K562 (cell line): Measurements from ENCODE around the gene SLC49A4. TPM values are rescaled to one million over a fixed set of nuclear protein-coding genes. Genes with fewer than 3 reads are reported as not detected.
A peak's percentile ranks its signal among the peaks of the same experiment; 100 is the strongest.

ENCODE experiments used
- CHCHD3 ChIP-seq: fragments of 250-450 bp; sonication (Bioruptor Pico); IDR thresholded peaks from 2 replicates; pipeline ENCODE4 v2.1.2; 2022; ENCODE audit warnings: mild to moderate bottlenecking
- GABPA ChIP-seq: fragments of 200-800 bp; sonication (Bioruptor generic); conservative IDR thresholded peaks from 2 replicates; pipeline ENCODE4 v1.6.1; 2016; ENCODE audit warnings: low read depth, missing genetic modification characterization, missing compliant biosample characterization
- GTF2E2 ChIP-seq: fragments of 200-800 bp; sonication (Bioruptor generic); IDR thresholded peaks from 2 replicates; pipeline ENCODE4 v1.6.1; 2016; ENCODE audit warnings: missing genetic modification characterization, missing compliant biosample characterization
- MCM2 ChIP-seq: fragments of 450-650 bp; IDR thresholded peaks from 2 replicates; pipeline ENCODE4 v1.6.1; 2017; ENCODE audit warnings: low read depth, mild to moderate bottlenecking
- POLR3G ChIP-seq: IDR thresholded peaks from 2 replicates; pipeline ENCODE4 v1.6.1; 2011; ENCODE audit not compliant: insufficient read length, insufficient replicate concordance; ENCODE audit errors: extremely low read depth
- REST ChIP-seq, 2 experiments: fragments of 450-650 bp; formaldehyde crosslinking in 1 of 2; IDR thresholded peaks; 2 replicates each; pipeline versions ENCODE4 v1.4.0 to v1.6.1; 2014 to 2020; ENCODE audit warnings: mild to moderate bottlenecking in 2 of 2, borderline replicate concordance in 1 of 2, low read depth in 1 of 2
- SMAD1 ChIP-seq: fragments of 150-350 bp; IDR thresholded peaks from 2 replicates; pipeline ENCODE4 v1.6.1; 2014; ENCODE audit warnings: low read length, low read depth; ENCODE audit not compliant: partially characterized antibody
- YY1 ChIP-seq, 3 experiments: IDR thresholded peaks; 2 replicates each; pipeline ENCODE4 v1.6.1; 2011; ENCODE audit warnings: low read length in 2 of 3, mild to moderate bottlenecking in 2 of 3, moderate library complexity in 2 of 3, borderline replicate concordance in 1 of 3, control low read depth in 1 of 3, low read depth in 1 of 3; ENCODE audit not compliant: insufficient read depth in 3 of 3, insufficient replicate concordance in 2 of 3, control insufficient read depth in 1 of 3, insufficient read length in 1 of 3; ENCODE audit errors: extremely low read depth in 1 of 3
- ZNF518B ChIP-seq: fragments of 250-450 bp; sonication (Bioruptor Pico); IDR thresholded peaks from 2 replicates; pipeline ENCODE4 v1.5.0; 2021; ENCODE audit warnings: mild to moderate bottlenecking, moderate library complexity
- ZNF57 ChIP-seq: fragments of 450-650 bp; formaldehyde crosslinking; IDR thresholded peaks from 2 replicates; pipeline ENCODE4 v1.4.0; 2020; ENCODE audit warnings: mild to moderate bottlenecking, moderate library complexity
- ZNF695 ChIP-seq: fragments of 450-650 bp; formaldehyde crosslinking; IDR thresholded peaks from 2 replicates; pipeline ENCODE4 v1.4.0; 2020; ENCODE audit warnings: mild to moderate bottlenecking, moderate library complexity
- ZNF696 ChIP-seq: fragments of 250-450 bp; sonication (Bioruptor Pico); conservative IDR thresholded peaks from 2 replicates; pipeline ENCODE4 v1.4.0; 2020; ENCODE audit warnings: mild to moderate bottlenecking, moderate library complexity
- ZNF764 ChIP-seq: fragments of 250-450 bp; sonication (Bioruptor Pico); IDR thresholded peaks from 2 replicates; pipeline ENCODE4 v1.4.0; 2020; ENCODE audit warnings: low read depth, mild to moderate bottlenecking, moderate library complexity
- ZNF785 ChIP-seq: fragments of 250-450 bp; sonication (Bioruptor Pico); IDR thresholded peaks from 2 replicates; pipeline ENCODE4 v1.4.0; 2020; ENCODE audit warnings: mild to moderate bottlenecking
- ZNF830 ChIP-seq: fragments of 250-450 bp; sonication (Bioruptor Pico); IDR thresholded peaks from 2 replicates; pipeline ENCODE4 v1.5.0; 2021; ENCODE audit warnings: mild to moderate bottlenecking
- polyA plus RNA-seq, 8 experiments: library from polyadenylated mRNA; depleted of rRNA in 4 of 8; stranded (reverse) in 5 of 8; unstranded in 3 of 8; fragments of >200 nt; fragmentation: Nextera tagmentation in 2 of 8; fragmentation: Illumina TruSeq in 1 of 8; extraction: Ambion mirVana in 2 of 8; extraction: Trizol in 1 of 8; gene quantifications; 2 replicates each; pipeline versions ENCODE4 v1.2.1 to v1.2.3, GENCODE V29; 2011 to 2014; ENCODE audit warnings: inconsistent platforms in 1 of 8, missing spikeins in 1 of 8
- total RNA-seq, 7 experiments: library from RNA; depleted of rRNA in 6 of 7; stranded (reverse); fragments of >200 nt in 6 of 7; fragmentation: Illumina TruSeq in 2 of 7; extraction: Trizol in 2 of 7; gene quantifications; 2 replicates each; pipeline versions ENCODE4 v1.2.1 to v1.2.3, GENCODE V29; 2011 to 2021; ENCODE audit warnings: low replicate concordance in 1 of 7

The SLC49A4 gene
- total and polyA plus RNA-seq, 9 of the 15 experiments (the other 6 are each of a cell fraction or from before 2014, with no cell fraction given), result 0.15 to 1.3 (median 0.83) TPM

- TF ChIP-seq YY1 (IDR thresholded peaks at IDR 0.05; ENCODE audit: borderline replicate concordance in 1 of 3, control insufficient read depth in 1 of 3, extremely low read depth in 1 of 3, insufficient read depth in 3 of 3, insufficient read length in 1 of 3, insufficient replicate concordance in 2 of 3, low read depth in 1 of 3, low read length in 2 of 3) (no peak), MCM2 (no peak), ZNF785 (CRISPR knock-in tag) (no peak), ZNF696 (CRISPR knock-in tag) (no peak), REST (IDR thresholded peaks at IDR 0.05; ENCODE audit: borderline replicate concordance) (peak; percentile 80), REST (CRISPR knock-in tag; IDR thresholded peaks at IDR 0.05; ENCODE audit: low read depth) (no peak), CHCHD3 (CRISPR knock-in tag) (no peak), ZNF57 (CRISPR knock-in tag) (no peak), ZNF764 (CRISPR knock-in tag) (no peak), ZNF695 (no peak), SMAD1 (no peak), GABPA (tag) (peak; percentile 74), ZNF518B (CRISPR knock-in tag) (no peak), GTF2E2 (tag) (no peak; the same call in 1 of the 2 replicates), ZNF830 (CRISPR knock-in tag) (no peak), POLR3G (no peak)
Observed at GRCh38 chr3:122793568-122794416, 1.1 kb upstream of the SLC49A4 start, which contains the start of gene HSPBAP1 (continued).
